GM12878 (cell line): ENCODE results near the gene TIGD2. TPM values are rescaled to one million over a fixed set of nuclear protein-coding genes. Genes with fewer than 3 reads are reported as not detected.

Experiments used
- CEBPZ ChIP-seq: fragments of 150-350 bp; IDR thresholded peaks from 2 replicates; pipeline ENCODE4 v1.6.1; 2016; ENCODE audit warnings: low read depth, low read length
- CHD2 ChIP-seq: IDR thresholded peaks from 2 replicates; pipeline ENCODE4 v1.6.1; 2011; ENCODE audit warnings: low read depth, low read length, improper control_type of control experiment, borderline replicate concordance
- ELK1 ChIP-seq: IDR thresholded peaks from 2 replicates; pipeline ENCODE4 v1.6.1; 2012; ENCODE audit warnings: low read depth, low read length, improper control_type of control experiment
- HDGF ChIP-seq: fragments of 450-650 bp; IDR thresholded peaks from 2 replicates; pipeline ENCODE4 v1.6.1; 2016; ENCODE audit warnings: antibody characterized with exemption
- IRF4 ChIP-seq: IDR thresholded peaks from 2 replicates; pipeline ENCODE4 v1.6.1; 2011; ENCODE audit warnings: low read depth, low read length
- LARP7 ChIP-seq: fragments of 450-650 bp; IDR thresholded peaks from 2 replicates; pipeline ENCODE4 v1.6.1; 2017; ENCODE audit warnings: mild to moderate bottlenecking
- MEF2B ChIP-seq: fragments of 450-650 bp; IDR thresholded peaks from 2 replicates; pipeline ENCODE4 v1.6.1; 2018; ENCODE audit warnings: mild to moderate bottlenecking, moderate library complexity; ENCODE audit not compliant: partially characterized antibody, poor library complexity, severe bottlenecking
- NFIC ChIP-seq: IDR thresholded peaks from 2 replicates; pipeline ENCODE4 v1.6.1; 2012; ENCODE audit warnings: low read depth, mild to moderate bottlenecking, inconsistent platforms, low read length, moderate library complexity
- NR2C2 ChIP-seq: IDR thresholded peaks from 2 replicates; pipeline ENCODE4 v1.6.1; 2011; ENCODE audit warnings: borderline replicate concordance, low read depth; ENCODE audit not compliant: control insufficient read depth, insufficient read length
- PKNOX1 ChIP-seq: fragments of 450-650 bp; IDR thresholded peaks from 2 replicates; pipeline ENCODE4 v1.6.1; 2016; ENCODE audit warnings: mild to moderate bottlenecking
- PML ChIP-seq: IDR thresholded peaks from 2 replicates; pipeline ENCODE4 v1.6.1; 2012; ENCODE audit warnings: low read length, inconsistent platforms
- RCOR1 ChIP-seq: conservative IDR thresholded peaks from 2 replicates; pipeline ENCODE4 v1.6.1; 2012; ENCODE audit warnings: low read depth, low read length, improper control_type of control experiment
- RFX5 ChIP-seq: IDR thresholded peaks from 2 replicates; pipeline ENCODE4 v1.6.1; 2011; ENCODE audit warnings: low read depth, low read length, improper control_type of control experiment
- SMAD1 ChIP-seq: fragments of 450-650 bp; IDR thresholded peaks from 2 replicates; pipeline ENCODE4 v1.6.1; 2018; ENCODE audit warnings: mild to moderate bottlenecking, low read depth; ENCODE audit not compliant: partially characterized antibody
- TAF1 ChIP-seq: IDR thresholded peaks from 2 replicates; pipeline ENCODE4 v1.6.1; 2011; ENCODE audit warnings: mild to moderate bottlenecking, low read depth, low read length, borderline replicate concordance
- TARDBP ChIP-seq: IDR thresholded peaks from 2 replicates; pipeline ENCODE4 v1.6.1; 2016; ENCODE audit warnings: borderline replicate concordance
- TCF12 ChIP-seq: IDR thresholded peaks from 2 replicates; pipeline ENCODE4 v1.6.1; 2011; ENCODE audit warnings: low read depth, mild to moderate bottlenecking, low read length
- ZBTB11 ChIP-seq: fragments of 450-650 bp; formaldehyde crosslinking; IDR thresholded peaks from 2 replicates; pipeline ENCODE4 v1.5.0; 2022; ENCODE audit warnings: mild to moderate bottlenecking, missing genetic modification characterization
- ZNF622 ChIP-seq: fragments of 450-650 bp; IDR thresholded peaks from 2 replicates; pipeline ENCODE4 v1.6.1; 2017; ENCODE audit warnings: mild to moderate bottlenecking, inconsistent platforms
- polyA plus RNA-seq, 11 experiments: library from polyadenylated mRNA; depleted of rRNA in 4 of 11; unstranded in 6 of 11; stranded (reverse) in 5 of 11; fragments of >200 nt; fragmentation: Nextera tagmentation in 4 of 11; fragmentation: Illumina TruSeq in 1 of 11; extraction: Ambion mirVana in 4 of 11; extraction: Trizol in 1 of 11; gene quantifications; 1 replicate in 1 of 11; 2 replicates in 10 of 11; pipeline versions ENCODE4 v1.2.1 to v1.2.3, GENCODE V29; 2011 to 2016; ENCODE audit warnings: inconsistent platforms in 2 of 11, missing spikeins in 2 of 11, low read depth in 1 of 11
- total RNA-seq, 4 experiments: library from RNA; depleted of rRNA in 3 of 4; stranded (reverse); fragments of >200 nt in 3 of 4; fragmentation: Illumina TruSeq in 1 of 4; extraction: Trizol in 1 of 4; gene quantifications; 2 replicates each; pipeline versions ENCODE4 v1.2.1 to v1.2.3, GENCODE V29; 2013 to 2021

The TIGD2 gene
- total and polyA plus RNA-seq, 10 of the 15 experiments (the other 5 are each of a cell fraction or from before 2014, with no cell fraction given) = 2.4 to 8.4 (median 5.0) TPM

- peak; percentile 72 for TF ChIP-seq TCF12
- peak; percentile 85 for TF ChIP-seq LARP7
- TF ChIP-seq HDGF = no peak
- TF ChIP-seq ZBTB11 (CRISPR knock-in tag) = no peak
- TF ChIP-seq CEBPZ = no peak
- TF ChIP-seq MEF2B = peak; percentile 75
- no peak for TF ChIP-seq RCOR1
- TF ChIP-seq CHD2 = no peak; the same call in 1 of the 2 replicates
- TF ChIP-seq PML = peak; percentile 86; the same call in 1 of the 2 replicates
- peak; percentile 59; the same call in 1 of the 2 replicates for TF ChIP-seq ELK1
- no peak for TF ChIP-seq ZNF622
- TF ChIP-seq SMAD1 = no peak
- TF ChIP-seq NFIC = no peak
- TF ChIP-seq NR2C2 = no peak
- TF ChIP-seq RFX5 = no peak
- peak; percentile 62; the same call in 1 of the 2 replicates for TF ChIP-seq TAF1
- TF ChIP-seq TARDBP = no peak
- no peak for TF ChIP-seq IRF4
- no peak for TF ChIP-seq PKNOX1
Measured at GRCh38 chr4:89110986-89111832, at the start of gene TIGD2 (continued).
